ENCODE data around the gene GPR55.

GPR55 gene

DNA sequence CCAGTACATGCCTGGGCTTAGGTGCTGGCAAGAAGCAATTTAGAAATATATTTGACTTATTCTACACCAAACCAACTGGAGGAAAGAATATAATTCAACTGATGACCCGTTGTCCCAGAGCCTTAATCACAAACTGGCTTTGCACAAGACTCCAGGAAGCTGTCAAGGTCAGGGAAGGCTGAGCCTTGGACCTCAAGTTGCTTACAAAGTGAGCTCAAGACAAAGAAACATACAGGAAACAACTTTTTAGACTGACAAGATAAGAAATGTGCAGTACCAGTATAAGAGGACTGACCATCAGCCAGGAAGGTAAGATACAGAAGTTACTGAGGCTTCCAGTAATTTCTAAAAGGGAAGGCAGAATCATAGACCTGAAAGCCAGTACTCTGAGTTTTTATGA is 35.0 kb upstream of the GPR55 start:
- Histone ChIP-seq H3K79me2 (no peaks in the 10 kb centered on the region), H3K9me3 (ENCODE audit: control insufficient read depth, low read length) (no peaks in the 10 kb centered on the region), H2AFZ (no peak overlapping the region), H3K4me1 (no peaks in the 10 kb centered on the region), H3K36me3 (ENCODE audit: control insufficient read depth, insufficient read depth, low read length) (no peaks in the 10 kb centered on the region), H3K27me3 (ENCODE audit: control insufficient read depth, insufficient read depth, low read length) (no peaks in the 10 kb centered on the region), H3K9ac (no peak overlapping the region), H3K4me2 (ENCODE audit: low read length) (no peak overlapping the region), H3K27ac (no peak overlapping the region), H3K4me3 (ENCODE audit: low read depth, low read length) (no peak overlapping the region)
- TF ChIP-seq, protein P1, sequence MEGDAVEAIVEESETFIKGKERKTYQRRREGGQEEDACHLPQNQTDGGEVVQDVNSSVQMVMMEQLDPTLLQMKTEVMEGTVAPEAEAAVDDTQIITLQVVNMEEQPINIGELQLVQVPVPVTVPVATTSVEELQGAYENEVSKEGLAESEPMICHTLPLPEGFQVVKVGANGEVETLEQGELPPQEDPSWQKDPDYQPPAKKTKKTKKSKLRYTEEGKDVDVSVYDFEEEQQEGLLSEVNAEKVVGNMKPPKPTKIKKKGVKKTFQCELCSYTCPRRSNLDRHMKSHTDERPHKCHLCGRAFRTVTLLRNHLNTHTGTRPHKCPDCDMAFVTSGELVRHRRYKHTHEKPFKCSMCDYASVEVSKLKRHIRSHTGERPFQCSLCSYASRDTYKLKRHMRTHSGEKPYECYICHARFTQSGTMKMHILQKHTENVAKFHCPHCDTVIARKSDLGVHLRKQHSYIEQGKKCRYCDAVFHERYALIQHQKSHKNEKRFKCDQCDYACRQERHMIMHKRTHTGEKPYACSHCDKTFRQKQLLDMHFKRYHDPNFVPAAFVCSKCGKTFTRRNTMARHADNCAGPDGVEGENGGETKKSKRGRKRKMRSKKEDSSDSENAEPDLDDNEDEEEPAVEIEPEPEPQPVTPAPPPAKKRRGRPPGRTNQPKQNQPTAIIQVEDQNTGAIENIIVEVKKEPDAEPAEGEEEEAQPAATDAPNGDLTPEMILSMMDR (IDR thresholded peaks at IDR 0.05): no peak

DNA sequence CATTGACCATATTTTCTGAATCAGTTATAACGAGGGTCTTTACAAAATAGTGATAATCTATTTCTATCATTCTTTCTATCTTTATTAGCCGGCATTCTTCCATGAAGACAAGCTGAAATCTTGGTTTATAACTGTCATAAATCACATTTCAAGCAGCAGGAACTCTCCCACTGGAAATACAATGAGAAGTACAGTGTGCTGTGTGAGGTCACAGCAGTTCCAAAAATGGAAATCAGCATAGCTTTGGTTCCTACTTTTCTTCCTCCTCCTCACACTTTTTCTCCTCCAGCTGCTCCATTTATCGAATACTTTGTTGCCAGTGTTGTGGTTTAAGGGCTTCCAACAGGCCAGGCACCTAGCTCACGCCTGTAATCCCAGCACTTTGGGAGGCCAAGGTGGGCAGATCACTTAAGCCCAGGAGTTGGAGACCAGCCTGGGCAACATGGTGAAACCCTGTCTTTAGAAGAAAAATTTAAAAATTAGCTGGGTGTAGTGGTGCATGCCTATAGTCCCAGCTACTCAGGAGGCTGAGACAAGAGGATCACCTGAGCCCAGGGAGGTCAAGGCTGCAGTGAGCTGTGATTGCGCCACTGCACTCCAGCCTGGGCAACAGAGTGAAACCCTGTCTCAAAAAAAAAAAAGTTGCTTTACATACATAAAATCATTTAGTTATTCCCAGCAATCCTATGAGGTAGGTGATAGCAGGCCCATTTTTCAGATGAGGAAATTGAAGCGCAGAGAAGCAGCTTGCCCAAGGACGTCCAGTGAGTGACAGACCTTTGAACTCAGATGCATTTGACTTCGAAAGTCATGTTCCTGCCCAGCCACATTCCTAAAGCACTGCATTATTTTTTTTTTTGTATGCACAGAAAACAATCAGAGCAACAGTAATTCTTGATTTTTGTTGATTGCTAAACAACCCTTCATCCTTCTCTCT is 34.0 kb upstream of the GPR55 start:
- Histone ChIP-seq H2AFZ (no peak overlapping the region), H3K9me3 (ENCODE audit: control insufficient read depth, low read length) (no peaks in the 10 kb centered on the region), H3K9ac (no peak overlapping the region), H3K79me2 (no peaks in the 10 kb centered on the region), H3K27ac (no peak overlapping the region), H3K27me3 (ENCODE audit: control insufficient read depth, insufficient read depth, low read length) (no peaks in the 10 kb centered on the region), H3K4me3 (ENCODE audit: low read depth, low read length) (no peak overlapping the region), H3K36me3 (ENCODE audit: control insufficient read depth, insufficient read depth, low read length) (no peaks in the 10 kb centered on the region), H3K4me1 (no peaks in the 10 kb centered on the region), H3K4me2 (ENCODE audit: low read length) (no peak overlapping the region)
- TF ChIP-seq, protein P1 (IDR thresholded peaks at IDR 0.05): no peak

DNA sequence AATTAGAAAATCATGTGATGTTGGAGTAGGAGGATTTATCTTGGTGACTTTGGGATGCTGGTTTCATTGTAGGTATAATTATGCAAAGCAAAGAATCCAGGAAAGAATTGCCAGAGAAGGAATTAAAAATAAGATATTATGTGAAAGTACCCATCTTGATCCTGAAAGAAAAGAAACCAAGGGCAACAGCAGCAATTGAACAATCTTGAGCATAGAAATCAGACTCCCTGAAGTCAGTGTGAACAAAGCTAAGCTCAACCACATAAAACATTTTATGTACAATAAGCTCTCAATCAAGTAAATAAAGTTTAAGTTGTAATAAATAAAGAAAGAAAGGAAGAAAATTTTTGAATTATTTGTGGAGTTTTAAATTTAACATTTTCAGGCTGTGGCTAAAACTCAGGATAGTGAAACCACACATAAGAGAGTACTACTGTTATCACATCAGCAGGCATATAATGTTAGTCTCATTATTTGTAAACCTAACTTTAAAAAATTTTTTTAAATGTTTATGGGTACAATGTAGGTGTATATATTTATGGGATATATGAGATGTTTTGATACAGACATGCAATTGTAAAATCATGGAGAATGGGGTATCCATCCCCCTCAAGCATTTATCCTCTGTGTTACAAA is 32.8 kb upstream of the GPR55 start:
- Histone ChIP-seq H3K27ac (no peak overlapping the region), H3K79me2 (no peaks in the 10 kb centered on the region), H3K4me2 (ENCODE audit: low read length) (peak overlapping the region; percentile 78), H3K9me3 (ENCODE audit: control insufficient read depth, low read length) (no peaks in the 10 kb centered on the region), H3K4me1 (no peaks in the 10 kb centered on the region), H3K9ac (no peak overlapping the region), H3K27me3 (ENCODE audit: control insufficient read depth, insufficient read depth, low read length) (no peaks in the 10 kb centered on the region), H3K36me3 (ENCODE audit: control insufficient read depth, insufficient read depth, low read length) (no peaks in the 10 kb centered on the region), H3K4me3 (ENCODE audit: low read depth, low read length) (peak overlapping the region; percentile 41), H2AFZ (peak overlapping the region; percentile 59)
- TF ChIP-seq, protein P1 (IDR thresholded peaks at IDR 0.05): no peak

DNA sequence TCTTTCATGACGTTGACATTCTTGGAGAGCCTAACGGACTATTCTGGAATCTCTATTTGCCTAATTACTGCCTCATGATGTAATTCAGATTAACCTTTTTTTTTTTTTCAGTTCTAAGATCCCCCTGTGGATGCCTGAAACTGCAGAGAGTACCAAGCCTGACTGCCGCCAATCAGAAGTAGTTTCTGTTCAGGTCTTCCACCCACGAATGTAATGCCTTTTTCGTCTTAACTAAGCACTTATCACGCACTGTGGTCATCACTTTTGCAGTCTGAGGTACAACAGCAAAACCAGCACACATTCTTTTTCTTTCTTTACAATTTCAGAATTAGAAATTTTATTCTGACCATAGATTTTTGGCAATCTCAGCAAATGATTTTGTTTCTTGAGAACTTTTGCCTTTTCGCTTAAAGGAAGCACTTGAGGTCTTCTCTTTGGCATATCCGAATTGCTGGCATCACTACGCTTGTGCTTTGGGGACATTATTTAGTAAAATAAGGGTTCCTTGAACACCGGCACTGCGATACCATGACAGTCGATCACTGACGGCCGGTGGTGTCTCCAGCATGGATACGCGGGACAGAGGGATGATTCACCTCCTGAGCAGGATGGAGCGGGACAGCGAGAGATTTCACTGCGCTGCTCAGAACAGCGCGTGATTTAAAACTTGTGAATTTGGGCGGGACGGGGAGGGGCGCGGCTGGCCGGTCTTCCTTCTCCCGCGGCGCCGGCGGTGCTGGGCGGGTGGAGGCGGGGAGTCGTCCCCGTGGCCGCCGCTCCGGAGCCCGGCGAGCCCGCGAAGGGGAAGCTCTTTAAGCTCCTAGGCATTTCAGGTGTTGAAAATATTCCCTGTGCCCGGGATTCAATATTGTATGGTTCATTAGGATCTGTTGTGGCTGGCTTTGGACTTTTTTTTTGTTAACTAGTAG is 32.0 kb upstream of the GPR55 start:
- Histone ChIP-seq H3K4me3 (ENCODE audit: low read depth, low read length) (peak overlapping the region; percentile 41), H3K27me3 (ENCODE audit: control insufficient read depth, insufficient read depth, low read length) (no peaks in the 10 kb centered on the region), H3K9ac (no peak overlapping the region), H3K4me2 (ENCODE audit: low read length) (peak overlapping the region; percentile 78), H3K79me2 (no peaks in the 10 kb centered on the region), H3K9me3 (ENCODE audit: control insufficient read depth, low read length) (no peaks in the 10 kb centered on the region), H3K36me3 (ENCODE audit: control insufficient read depth, insufficient read depth, low read length) (no peaks in the 10 kb centered on the region), H3K4me1 (no peaks in the 10 kb centered on the region), H2AFZ (peak overlapping the region; percentile 59), H3K27ac (no peak overlapping the region)
- TF ChIP-seq, protein P1 (IDR thresholded peaks at IDR 0.05): no peak

Measured in parathyroid adenoma (tissue), 2 donors.